ENCODE measurements around the gene KCNJ6.
"Not testable (repeated sequence)": the region's sequence is repeated elsewhere in the genome, so short reads cannot be mapped to it uniquely, and the experiment has no call there.

KCNJ6 gene, protein sequence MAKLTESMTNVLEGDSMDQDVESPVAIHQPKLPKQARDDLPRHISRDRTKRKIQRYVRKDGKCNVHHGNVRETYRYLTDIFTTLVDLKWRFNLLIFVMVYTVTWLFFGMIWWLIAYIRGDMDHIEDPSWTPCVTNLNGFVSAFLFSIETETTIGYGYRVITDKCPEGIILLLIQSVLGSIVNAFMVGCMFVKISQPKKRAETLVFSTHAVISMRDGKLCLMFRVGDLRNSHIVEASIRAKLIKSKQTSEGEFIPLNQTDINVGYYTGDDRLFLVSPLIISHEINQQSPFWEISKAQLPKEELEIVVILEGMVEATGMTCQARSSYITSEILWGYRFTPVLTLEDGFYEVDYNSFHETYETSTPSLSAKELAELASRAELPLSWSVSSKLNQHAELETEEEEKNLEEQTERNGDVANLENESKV

DNA sequence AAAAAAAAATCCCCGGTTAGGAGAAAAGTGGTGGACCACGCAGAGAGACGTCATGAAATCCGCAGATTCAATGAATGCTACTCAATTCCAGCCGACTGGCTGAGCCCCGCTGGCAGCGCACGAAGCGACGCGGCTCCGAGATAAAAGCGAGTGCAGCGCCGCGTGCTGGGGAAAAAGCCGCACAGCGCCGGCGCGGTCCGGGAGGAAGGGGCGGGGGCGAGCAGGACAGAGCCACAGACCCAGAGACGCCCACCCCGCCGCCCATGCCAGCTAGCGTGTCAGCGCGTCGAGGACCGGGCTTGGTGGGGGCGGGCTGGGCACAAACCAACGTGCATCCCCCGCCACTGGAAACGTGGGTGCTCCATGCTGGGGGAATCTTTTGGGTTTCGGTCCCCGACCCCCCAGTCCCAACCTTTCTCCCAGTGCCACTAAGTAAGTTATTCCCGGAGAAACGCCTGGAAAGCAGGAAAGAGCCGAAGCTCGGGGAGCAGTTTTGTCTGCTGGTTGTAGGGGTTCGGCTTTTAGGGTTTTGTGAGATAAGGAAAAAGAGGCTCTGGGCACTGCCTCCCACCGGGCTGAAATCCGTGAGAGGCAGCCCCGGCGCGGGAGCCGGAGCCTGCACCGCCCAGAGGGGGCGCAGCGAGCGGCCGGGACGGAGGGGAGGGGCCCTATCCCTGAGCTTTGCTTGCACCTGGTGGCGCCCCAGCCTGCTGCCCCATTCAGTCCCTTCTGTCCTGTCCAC lies at the start of gene KCNJ6:
KCNJ6 (minus strand) TSS at position 148 of the 742 bp plus-strand sequence. CDS start 75,775 bp downstream, outside the sequence.
- no peak for DNase-seq (ENCODE audit: low spot score)

DNA sequence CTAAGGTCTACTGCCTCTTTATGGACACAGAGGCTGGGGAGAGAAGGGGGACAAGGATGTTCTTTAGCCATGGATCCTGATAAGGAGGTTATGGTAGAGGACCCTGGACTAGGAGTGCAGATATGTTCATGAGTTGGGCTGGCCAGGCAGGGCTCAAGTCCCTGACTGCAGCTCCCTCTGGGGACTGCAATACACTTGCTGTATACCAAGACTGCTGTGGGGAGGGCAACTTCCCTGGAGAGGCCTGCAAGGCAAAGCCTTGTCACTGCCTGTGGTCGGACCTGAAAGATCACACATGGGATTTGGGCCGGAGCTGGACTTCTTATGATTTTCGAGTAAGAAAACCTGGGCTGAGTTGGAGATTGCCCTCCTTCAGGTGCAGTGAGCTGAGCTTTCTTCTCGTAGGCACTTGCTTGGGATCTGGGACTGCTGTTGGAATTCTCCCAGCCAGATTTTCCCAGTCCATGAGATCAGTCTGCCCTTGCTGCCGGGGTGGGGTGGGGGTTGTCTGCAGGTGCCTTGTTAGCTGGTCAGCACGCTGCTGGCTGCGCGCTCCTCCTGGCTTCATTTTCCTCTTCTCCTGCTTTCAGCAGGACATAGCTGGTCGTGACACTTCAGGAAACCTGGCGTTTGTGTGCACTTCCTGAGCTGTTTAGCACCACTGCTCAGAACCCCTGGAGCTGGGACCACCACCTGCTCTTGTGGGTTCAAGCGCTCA lies 49.0 kb upstream of the KCNJ6 start:
- DNase-seq (ENCODE audit: low spot score), result no peak

DNA sequence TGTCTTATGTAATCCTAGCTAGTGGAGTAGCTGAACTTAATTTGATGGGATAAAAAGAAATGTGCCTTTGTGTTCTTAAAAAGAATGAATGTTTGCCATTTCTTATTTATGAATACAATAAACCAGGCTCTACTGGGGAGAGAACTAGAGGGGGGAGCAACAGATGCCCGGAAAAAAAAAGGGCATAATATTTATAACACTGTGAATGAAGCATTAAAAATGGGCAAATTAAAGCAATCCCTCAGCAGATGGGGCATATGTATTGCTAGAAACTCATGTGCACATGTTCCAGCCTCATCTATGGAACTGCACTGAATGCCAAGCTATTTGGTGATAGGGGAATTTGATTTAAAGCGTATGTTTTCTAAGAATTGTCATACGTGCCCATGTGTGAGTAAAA lies 42.3 kb upstream of the KCNJ6 start:
- DNase-seq (ENCODE audit: low spot score), result no peak

DNA sequence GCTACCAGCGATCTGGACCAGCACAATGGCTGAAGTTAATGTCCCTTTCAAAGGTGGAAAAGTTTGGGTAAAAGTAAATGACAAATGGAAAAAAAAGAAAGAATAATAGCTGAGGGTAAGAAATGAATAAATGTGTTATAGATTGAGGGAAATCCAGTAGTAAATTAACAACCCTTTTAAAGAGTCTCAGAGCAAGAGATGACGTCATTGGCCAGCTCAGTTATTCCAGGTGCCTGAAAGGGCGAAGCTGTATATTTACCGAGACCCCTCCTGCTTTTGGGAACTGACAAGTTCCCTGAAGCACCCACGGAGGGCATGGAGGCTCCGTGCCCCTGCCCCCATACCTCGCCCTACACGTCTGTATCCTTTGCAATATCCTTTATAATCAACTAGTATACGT lies 40.5 kb upstream of the KCNJ6 start:
- DNase-seq (ENCODE audit: low spot score), result no peak

DNA sequence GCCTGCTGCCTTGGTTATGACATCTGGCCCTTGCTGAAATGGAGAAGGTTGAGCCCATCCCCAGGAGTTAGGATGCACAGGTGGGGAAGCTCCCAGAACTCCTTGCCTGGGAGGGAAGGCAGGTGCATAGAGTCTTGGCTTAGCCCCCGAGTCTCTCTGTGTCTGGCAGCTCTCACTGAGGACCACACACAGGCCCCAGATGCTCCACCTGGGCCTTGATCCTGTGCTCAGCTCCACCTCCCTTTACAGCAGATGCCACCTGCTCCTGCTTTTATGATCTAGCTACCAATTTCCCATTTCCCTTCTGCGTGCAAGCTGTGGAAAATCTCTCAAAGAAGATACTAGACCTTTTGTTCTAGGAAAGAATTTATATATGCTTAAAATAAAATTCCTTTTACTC lies 28.8 kb upstream of the KCNJ6 start:
- no peak for DNase-seq (ENCODE audit: low spot score)

DNA sequence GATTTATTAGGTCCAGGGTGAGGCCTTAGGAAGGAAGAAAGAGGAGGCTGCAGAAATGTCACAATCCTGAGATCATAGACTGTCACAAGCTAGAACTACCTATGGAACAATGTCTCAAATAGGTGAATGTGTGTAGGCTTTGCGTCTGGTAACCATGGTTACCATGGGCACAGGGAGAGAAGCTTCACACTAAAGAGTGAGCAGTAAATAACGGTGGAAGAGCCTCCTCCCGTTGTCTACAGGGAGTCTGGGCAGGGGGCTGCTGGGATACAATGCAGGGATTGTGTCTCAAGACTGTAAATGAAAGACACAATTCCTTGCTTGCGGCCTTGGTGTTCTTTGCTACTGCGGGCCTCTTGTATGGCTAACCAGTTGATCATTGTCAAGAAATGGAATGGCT lies 28.2 kb upstream of the KCNJ6 start:
- no peak for DNase-seq (ENCODE audit: low spot score)

DNA sequence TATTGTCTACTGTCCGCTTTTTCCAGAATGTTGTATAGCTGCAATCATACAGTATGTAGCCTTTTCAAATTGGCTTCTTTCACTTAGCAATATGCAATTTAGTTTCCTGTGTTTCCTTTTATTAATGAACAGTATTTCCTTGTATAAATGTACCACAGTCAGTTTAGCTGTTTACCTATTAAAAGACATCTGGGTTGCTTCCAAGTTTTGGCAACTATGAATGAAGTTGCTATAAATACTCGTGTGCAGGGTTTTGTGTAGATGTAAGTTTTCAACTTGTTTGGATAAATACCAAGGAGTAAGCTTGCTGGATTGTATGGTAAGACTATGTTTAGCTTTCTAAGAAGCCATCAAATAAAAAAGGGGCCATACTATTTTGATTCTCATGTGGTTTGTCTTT lies 24.4 kb upstream of the KCNJ6 start:
- no peak for DNase-seq (ENCODE audit: low spot score)

DNA sequence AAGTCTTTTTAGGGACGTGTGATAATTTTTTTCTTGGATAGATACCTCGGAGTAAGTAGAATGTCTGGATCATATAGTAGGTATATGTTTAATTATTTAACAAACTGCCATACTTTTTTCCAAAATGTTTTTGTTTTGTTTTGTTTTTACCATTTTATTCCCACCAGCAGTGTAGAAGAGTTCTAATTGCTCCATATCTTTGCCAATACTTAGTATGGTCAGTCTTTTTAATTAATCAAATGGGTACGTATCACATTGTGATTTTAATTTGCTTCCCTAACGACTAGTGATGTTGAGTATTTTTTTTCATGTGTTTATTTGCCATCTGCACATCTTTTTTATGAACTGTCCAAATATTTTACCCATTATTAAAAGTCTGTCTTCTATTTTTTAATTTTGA lies 23.6 kb upstream of the KCNJ6 start:
- no peak for DNase-seq (ENCODE audit: low spot score)

DNA sequence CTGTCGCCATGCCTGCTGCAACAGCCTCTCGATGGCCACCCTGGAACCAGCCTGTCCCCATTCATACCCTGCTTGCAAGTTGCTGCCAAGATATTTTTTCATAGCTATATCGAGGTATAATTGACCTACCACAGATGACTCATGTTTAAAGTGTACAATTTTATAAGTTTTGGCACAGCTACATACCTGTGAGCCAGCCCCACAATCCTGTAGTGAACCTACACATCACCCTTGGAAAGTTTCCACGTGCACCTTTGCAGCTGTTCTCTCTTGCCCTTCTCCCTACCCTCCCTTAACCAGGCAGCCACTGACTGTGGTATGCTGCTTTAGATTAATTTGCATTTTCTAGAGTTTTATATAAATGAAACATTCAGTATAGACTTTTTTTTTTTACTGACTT lies 23.0 kb upstream of the KCNJ6 start:
- no peak for DNase-seq (ENCODE audit: low spot score)

DNA sequence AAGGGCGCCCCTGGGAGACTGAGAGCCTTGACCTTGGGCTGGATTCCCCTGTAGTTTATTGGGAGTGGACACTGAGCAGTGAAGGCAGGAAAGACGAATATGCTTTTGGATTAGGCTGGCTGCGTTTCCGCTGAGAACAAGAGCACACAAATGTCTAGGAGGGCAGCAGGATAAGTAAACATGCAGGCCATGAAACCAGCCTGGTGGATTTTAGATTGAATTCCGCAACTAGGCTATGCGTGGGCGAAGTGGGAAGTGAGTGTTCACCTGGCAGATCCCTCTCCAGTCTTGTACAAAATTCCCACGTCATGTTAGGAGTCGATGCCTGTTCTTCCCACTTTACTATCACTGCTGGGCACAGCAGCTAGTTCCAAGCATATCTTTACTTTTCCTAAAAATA lies 21.4 kb upstream of the KCNJ6 start:
- no peak for DNase-seq (ENCODE audit: low spot score)

DNA sequence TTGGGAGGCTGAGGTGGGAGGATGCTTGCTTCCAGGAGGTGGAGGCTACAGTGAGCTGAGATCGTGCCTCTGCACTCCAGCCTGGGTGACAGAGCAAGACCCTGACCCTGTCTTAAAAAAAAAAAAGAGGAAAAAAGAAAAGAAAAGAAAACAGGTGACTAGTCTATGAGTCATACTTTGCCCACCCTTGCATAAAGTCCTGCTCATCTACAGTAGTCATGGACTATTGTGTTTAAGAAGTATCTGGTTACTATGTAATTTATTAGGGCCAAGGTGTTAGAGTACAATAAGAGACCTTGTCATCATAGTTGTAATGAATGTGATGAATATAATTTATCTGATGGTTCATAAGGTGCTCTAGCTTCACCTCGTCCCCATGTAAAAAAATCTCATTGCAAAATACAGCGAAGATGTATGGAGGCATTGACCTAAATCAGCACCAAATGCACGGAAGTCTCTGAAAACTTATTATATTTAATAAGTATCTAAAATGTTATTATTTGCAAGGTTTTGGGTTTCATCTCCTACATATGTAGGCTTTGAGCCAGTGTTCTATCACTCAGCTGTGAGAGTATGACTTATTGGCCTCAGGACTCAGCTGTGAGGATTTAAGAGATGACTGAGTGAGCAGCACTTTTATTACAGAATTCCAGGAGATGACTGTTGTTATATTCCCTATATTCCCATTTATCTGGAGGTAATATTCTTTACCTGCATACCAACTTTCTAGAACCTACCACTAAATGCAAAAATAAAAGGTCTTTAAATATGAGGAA lies 19.9 kb upstream of the KCNJ6 start:
- DNase-seq (ENCODE audit: low spot score), result no peak

DNA sequence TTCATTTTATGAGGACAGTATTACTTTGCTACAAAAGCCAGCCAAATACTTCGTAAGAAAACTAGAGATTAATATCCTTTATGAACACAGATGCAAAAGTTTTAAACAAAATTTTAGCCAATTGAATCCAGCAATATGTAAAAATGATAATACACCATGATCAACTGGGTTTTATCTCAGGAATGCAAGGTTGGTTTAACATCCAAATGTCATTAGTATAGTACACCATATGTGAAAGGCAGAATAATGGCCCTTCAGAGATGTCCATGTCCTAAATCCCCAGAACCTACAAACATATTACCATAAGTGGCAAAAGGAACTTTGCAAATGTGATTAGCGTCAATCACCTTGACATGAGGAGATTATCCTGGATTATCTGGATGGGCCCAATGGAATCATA lies 16.7 kb upstream of the KCNJ6 start:
- no peak for DNase-seq (ENCODE audit: low spot score)

DNA sequence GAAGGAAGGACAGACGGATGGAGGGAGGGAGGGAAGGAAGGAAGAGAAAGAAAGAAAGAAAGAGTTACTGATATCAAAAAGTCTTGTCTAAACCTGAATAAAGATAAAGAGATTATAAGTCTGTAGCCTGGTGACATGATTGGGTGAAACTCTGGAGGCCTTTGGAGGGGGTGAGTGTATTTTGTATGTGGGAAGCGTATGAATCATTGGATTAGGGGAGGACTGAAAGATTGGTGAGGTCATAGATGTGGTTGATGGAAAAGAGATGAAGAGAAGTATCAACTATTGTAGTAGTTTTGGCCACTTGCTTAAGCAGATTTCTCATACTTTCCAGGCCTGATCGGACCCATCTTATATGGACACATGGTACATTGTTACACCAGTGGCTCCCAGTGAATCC lies 11.5 kb upstream of the KCNJ6 start:
- no peak for DNase-seq (ENCODE audit: low spot score)

DNA sequence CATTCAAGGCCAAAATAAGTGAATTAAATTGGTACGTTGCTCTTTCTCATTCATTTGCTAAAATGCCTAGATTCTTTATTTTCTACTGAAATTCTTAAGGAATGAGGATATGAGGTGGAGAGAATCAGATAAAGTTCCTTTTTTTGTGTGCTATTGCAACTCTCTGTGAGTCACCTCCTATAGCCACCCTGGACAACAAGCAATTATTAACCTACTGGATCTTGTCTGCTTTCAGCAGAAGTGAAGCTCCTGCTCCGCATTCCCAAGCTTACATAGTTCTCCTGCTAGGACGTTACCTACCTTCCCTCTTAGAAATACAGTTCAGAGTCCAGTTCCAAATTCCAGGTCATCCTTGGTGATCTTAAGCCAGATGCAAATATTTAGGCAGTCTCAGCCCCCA lies 4.8 kb upstream of the KCNJ6 start:
- no peak for DNase-seq (ENCODE audit: low spot score)

DNA sequence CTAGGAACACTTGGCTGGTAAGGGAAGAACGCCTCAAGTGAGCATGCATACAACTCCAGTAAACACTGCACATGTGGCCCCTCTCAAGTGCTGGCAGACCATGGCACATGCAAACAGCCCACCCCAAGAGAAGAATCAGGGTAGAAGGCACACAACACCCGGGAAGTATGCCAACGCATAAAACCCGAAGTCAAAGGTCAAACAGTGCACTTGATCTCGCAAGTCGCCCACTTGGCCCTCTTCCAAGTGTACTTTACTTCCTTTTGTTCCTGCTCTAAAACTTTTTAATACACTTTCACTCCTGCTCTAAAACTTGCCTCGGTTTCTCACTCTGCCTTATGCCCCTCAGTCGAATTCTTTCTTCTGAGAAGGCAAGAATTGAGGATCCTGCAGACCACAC lies 4.0 kb upstream of the KCNJ6 start:
- DNase-seq (ENCODE audit: low spot score), result not testable (repeated sequence)

DNA sequence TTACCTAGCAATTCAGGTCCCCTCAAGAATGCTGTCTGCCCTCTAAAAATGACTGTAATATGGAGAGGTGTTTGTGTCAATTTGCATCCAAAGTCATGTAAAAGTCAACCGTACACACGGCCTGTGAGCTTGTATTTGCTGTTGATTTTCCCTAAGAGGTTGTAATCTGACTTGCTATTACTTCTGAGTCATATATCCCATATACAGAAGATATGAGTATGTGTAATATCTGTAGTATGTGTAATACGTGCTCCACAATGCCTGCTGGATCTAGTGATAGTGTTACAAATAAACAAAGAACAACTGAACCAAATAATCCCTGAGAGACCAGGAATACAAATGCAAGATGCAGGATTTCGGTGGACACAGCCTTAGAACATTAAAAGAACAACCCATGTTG lies 1.4 kb upstream of the KCNJ6 start:
- DNase-seq (ENCODE audit: low spot score), result peak; percentile 30

DNA sequence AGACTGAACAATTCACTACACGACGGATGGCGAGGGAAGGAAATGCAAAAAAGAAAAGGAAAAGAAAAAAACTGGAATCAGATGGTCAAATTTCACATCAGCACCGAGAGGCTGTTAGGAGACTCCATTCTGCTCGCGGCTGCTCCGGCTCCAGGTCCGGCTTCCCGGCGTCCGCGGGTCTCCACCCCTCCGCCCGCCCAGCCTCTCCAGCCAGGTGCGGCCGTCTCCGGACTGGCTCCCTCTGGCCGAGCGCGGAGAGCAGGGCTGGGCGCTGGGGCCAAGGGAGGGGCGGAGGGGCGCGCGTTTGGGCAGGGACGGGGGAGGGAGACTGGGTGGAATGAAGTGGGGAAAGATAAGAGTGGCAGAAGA lies 332 bp downstream of the KCNJ6 start:
- DNase-seq (ENCODE audit: low spot score), result no peak

DNA sequence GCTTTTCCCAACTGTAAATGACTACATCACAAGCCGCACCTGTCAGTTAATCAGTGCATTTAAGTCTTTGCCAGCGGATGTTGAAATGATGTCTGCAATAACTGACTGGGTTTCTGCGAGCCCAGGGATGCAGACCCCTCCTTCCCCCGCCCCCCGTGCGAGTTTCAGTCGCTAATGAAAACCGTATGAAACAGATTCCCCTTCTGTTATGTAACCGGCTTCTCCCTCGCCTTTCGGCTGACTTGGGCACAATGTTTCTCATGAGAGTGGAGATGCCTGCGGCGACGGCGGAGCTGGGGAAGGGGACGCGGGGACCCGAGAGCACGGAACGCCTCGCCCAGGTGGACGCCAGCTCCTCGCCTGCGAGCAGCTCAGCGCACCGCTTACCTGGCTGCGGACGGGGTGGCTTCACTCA lies 753 bp downstream of the KCNJ6 start:
- DNase-seq (ENCODE audit: low spot score), result no peak

DNA sequence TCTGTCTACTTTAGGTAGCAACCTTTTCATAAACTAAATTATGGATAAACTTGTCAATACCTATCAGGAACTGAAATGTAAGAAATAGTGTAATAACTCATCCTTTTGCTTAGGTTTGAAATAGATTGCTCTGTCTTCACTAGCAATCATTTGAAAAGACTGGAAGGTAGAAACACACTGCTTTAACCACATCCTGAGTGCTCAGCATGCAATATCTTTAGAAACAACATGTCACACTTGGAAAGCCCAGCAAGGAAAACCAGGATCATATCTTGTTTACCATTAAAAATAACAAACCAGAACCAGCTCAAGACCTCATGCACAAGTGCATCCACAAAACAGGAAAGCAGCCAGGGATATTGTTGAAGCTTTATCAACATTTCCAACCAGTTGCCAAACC lies 3.6 kb downstream of the KCNJ6 start:
- no peak for DNase-seq (ENCODE audit: low spot score)

DNA sequence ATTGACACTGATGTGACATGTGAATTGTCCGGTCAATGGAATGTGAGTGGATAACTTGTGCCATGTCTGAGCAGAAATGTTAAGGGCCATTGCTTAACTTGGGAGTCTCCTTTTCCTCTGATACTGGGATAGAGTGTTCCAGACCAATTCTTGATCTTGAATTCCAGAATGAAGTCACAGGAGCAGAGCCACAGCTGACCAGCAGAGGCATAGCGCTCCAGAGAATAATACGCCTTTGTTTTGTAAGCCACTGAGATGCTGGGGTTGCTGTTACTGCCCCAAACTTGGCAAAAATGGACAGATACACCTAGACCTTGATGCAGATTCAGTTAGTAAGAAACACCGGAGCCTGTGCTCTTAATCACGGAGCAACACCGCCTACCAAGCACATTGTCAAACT lies 6.3 kb downstream of the KCNJ6 start:
- DNase-seq (ENCODE audit: low spot score), result no peak

DNA sequence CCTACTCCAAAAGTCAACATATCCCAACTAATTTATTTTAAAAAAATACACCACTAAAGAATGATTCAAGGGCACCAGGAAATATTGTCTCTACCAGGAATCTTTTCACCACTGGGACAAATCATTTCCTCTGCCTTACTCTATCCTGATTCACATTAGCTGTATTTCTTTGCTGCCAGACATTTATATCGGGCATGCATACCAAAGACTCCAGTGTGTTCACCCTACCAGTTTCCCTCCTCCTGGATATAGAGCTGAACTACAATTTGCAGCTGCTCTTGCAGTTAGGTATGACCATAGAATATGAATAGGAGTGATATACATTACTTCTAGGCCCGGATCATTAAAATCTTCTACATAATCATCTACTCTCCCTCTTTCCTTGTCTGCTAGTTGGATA lies 7.6 kb downstream of the KCNJ6 start:
- no peak for DNase-seq (ENCODE audit: low spot score)

DNA sequence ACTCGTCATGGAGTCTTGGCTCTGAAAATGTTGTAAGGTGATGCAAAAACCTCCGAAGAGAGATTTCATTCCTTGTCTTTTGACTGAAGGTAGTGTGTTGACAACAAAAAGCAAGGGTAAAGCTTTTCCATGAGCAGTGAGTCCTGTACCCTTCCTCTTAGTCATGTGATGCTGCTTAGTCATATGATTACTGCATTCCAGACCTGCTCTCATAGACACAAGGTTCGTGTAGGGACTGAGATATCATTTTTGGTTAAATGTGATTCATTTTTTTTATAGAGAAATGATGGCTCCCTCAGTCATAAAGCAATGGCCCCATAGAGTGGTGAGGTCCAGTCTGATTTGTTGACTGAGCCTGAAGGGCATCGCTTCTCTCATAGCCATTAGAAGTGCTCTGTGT lies 9.2 kb downstream of the KCNJ6 start:
- DNase-seq (ENCODE audit: low spot score), result peak; percentile 3

Measured in RKO (cell line).